Inflammatory macrophage treated with lipopolysaccharide for 4 hours (primary cell): ENCODE data around the gene REXO4.

ENCODE experiments used
- DNase-seq: peaks from one replicate; pipeline ENCODE4 v3.0.0-alpha.2; 2020

REXO4 gene

GRCh38 chr9:133362359-133363044, 55.3 kb downstream of the REXO4 start:
- no peak for DNase-seq

GRCh38 chr9:133361507-133362092, 56.2 kb downstream of the REXO4 start:
- no peak for DNase-seq

- no peak for DNase-seq
Observed at GRCh38 chr9:133360400-133361393, 57.1 kb downstream of the REXO4 start.

- no peak for DNase-seq
Observed at GRCh38 chr9:133359399-133360175, 58.2 kb downstream of the REXO4 start.

- no peak for DNase-seq
Observed at GRCh38 chr9:133357656-133358055, 60.2 kb downstream of the REXO4 start.

- DNase-seq, result peak; percentile 88
Observed at GRCh38 chr9:133356391-133357091, 61.3 kb downstream of the REXO4 start, which contains the start of the genes SURF1 and SURF2. Gene SURF1, minus strand, starts transcription at chr9:133356487. Its CDS starts 34 bp downstream, at chr9:133356453. Gene SURF2, plus strand, starts transcription at chr9:133356550. Its CDS starts 43 bp downstream, at chr9:133356593.
